Cardiac atrium fibroblast (primary cell): ENCODE results near the gene CYP2A6. TPM values are rescaled to one million over a fixed set of nuclear protein-coding genes. Genes with fewer than 3 reads are reported as not detected.

Experiments
- total RNA-seq: library from RNA; depleted of rRNA; stranded (reverse); fragments of >200 nt; gene quantifications from 2 replicates; pipeline ENCODE4 v1.2.3, GENCODE V29; 2015

The CYP2A6 gene
- total RNA-seq: not detected in 2 replicates

GRCh38 chr19:40850277-40850676 lies at the start of gene CYP2A6:
Gene CYP2A6 (minus strand): TSS chr19:40850447. CDS start chr19:40850426, 21 bp downstream.

GRCh38 chr19:40882062-40882461 lies 31.8 kb upstream of the CYP2A6 start, which contains the start of gene CYP2A7:
Gene CYP2A7 (minus strand): TSS chr19:40882231. CDS start chr19:40882210, 21 bp downstream.

GRCh38 chr19:40798683-40799557 lies 51.3 kb downstream of the CYP2A6 start, which contains the start of gene EGLN2:
Gene EGLN2 (plus strand): TSS chr19:40799191. CDS start chr19:40800573, 1,382 bp downstream.

Other genes starting within 250 kb of the CYP2A6 start
- gene LTBP4, start 249.1 kb downstream of the CYP2A6 start, total RNA-seq: 45.9 and 59.1 TPM in 2 replicates
- 37.2 and 43.6 TPM in 2 replicates for gene NUMBL, start 159.8 kb downstream of the CYP2A6 start, total RNA-seq
- gene COQ8B, start 133.6 kb downstream of the CYP2A6 start, total RNA-seq: 19.3 and 23.8 TPM in 2 replicates
- 17.8 and 17.9 TPM in 2 replicates for gene ITPKC, start 133.3 kb downstream of the CYP2A6 start, total RNA-seq
- 1.6 and 2.9 TPM in 2 replicates for gene ACTMAP, start 100.0 kb downstream of the CYP2A6 start, total RNA-seq
- gene SNRPA, start 99.2 kb downstream of the CYP2A6 start, total RNA-seq: 36.8 and 62.7 TPM in 2 replicates
- not detected in 2 replicates for gene MIA, start 74.9 kb downstream of the CYP2A6 start, total RNA-seq
- gene RAB4B, start 72.2 kb downstream of the CYP2A6 start, total RNA-seq: 28.9 and 30.1 TPM in 2 replicates
- gene EGLN2, start 51.3 kb downstream of the CYP2A6 start, total RNA-seq: 64.8 and 99.0 TPM in 2 replicates
- not detected in 2 replicates for gene CYP2A7, start 31.8 kb upstream of the CYP2A6 start, total RNA-seq
- gene CYP2B6, start 140.8 kb upstream of the CYP2A6 start, total RNA-seq: not detected in 2 replicates
- gene CYP2A13, start 238.0 kb upstream of the CYP2A6 start, total RNA-seq: not detected in 2 replicates